ENCODE data around the gene CAMK1D. TPM values are rescaled to one million over a fixed set of nuclear protein-coding genes. Genes with fewer than 3 reads are reported as not detected.

Gene CAMK1D
- total and polyA plus RNA-seq, 2 of the 8 experiments (the other 6 are each of a cell fraction or from before 2014, with no cell fraction given), result 3.5 to 10.6 TPM

GRCh38 chr10:12772797-12773587 is 423.6 kb downstream of the CAMK1D start (continued):
- TF ChIP-seq TAF7 (optimal IDR thresholded peaks at IDR 0.05; ENCODE audit: borderline replicate concordance, low read depth, low read length) (no peak), NRF1 (IDR thresholded peaks at IDR 0.05; ENCODE audit: low read depth, low read length) (no peak), KDM1A (IDR thresholded peaks at IDR 0.05; ENCODE audit: borderline replicate concordance, low read length) (no peak), EP300 (IDR thresholded peaks at IDR 0.05; ENCODE audit: borderline replicate concordance in 1 of 2, low read depth in 2 of 2, low read length in 2 of 2) (no peak)

All from H1 (cell line).